ENCODE results near the gene ZNF80.

Gene ZNF80

GRCh38 chr3:114186501-114186900, 50.9 kb downstream of the ZNF80 start:
- ChIA-PET CTCF (no interaction called here), POLR2A (no interaction called here)
- no peak for DNase-seq (ENCODE audit: low read depth, low spot score)
- H3K4me3 ChIP-seq (ENCODE audit: low read depth, low read length), result no peak overlapping the region
- no peak for TF ChIP-seq CTCF (IDR thresholded peaks at IDR 0.05; ENCODE audit: insufficient read depth, low read length, missing control alignments)
